C1 segment of cervical spinal cord (tissue), 14 donors: ENCODE results near the gene AKR1A1.
"Not testable (repeated sequence)": the region's sequence is repeated elsewhere in the genome, so short reads cannot be mapped to it uniquely, and the experiment has no call there.

Source experiments
- DNase-seq, 14 donors: peaks; one replicate each; lab custom pipeline; 2025; lab: John Stamatoyannopoulos, UW

Gene AKR1A1

DNA sequence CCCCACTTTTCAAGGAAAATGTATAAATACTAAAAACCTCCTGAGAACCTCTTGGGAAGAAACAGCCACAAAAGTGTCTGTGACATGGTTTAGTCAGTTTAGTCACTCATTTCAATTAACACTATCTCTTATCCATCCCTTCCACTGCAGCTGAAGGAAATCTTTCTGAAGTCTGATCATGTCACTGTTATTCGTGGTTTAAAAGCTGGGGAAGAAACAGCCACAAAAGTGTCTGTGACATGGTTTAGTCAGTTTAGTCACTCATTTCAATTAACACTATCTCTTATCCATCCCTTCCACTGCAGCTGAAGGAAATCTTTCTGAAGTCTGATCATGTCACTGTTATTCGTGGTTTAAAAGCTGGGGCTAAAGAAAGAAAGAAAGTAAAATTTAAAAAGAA, 27.1 kb upstream of the AKR1A1 start:
- DNase-seq, result not testable (repeated sequence)

DNA sequence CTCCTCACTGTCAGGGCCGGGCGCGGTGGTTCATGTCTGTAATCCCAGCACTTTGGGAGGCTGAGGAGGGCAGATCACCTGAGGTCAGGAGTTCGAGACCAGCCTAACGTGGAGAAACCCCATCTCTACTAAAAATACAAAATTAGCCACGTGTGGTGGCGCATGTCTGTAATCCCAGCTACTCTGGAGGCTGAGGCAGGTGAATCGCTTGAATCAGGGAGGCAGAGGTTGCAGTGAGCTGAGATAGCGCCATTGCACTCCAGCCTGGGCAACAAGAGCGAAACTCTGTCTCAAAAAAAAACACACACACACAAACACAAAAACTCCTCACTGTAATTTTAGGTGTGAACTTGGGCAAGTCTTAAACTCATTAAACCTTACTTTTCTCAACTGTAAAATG, 26.7 kb upstream of the AKR1A1 start:
- not testable (repeated sequence) for DNase-seq

DNA sequence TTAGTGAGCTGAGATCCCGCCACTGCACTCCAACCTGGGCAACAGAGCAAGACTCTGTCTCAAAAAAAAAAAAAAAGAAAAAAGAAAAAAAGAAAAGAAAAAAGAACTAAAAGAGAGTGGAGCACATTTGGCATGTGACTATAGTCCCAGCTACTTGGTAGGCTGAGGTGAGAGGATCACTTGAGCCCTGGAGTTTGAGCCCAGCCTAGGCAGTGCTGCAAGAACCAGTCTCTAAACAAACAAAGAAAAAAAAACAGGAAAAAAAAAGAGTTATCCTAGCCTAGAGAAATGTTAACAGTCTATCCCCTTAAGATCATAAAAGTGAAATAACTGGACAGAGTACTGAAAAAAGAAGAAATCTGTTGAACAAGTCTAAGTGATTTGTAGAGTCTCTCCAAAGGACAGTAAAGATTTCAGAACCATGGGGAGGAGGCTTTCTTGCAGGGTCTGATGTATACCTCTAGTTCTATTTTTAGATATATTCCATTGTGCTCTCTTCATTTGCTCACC, 24.4 kb upstream of the AKR1A1 start:
- no peak for DNase-seq

DNA sequence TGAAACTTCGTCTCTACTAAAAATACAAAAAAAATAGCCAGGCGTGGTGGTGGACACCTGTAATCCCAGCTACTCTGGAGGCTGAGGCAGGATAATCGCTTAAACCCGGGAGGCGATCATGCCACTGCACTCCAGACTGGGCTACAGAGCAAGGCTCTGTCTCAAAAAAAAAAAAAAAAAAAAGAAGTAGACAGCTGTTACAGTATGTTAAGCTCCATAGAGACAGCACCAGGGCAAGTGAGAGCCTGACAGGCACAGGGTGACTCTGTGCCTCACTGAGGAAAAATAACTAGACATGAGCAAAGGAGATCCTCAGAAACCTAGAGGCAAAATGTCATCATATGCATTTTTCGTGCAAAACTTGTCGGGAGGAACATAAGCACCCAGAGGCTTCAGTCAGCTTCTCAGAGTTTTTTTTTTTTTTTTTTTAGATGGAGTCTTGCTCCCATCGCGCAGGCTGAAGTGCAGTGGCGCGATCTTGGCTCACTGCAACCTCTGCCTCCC, 19.9 kb upstream of the AKR1A1 start:
- no peak for DNase-seq

DNA sequence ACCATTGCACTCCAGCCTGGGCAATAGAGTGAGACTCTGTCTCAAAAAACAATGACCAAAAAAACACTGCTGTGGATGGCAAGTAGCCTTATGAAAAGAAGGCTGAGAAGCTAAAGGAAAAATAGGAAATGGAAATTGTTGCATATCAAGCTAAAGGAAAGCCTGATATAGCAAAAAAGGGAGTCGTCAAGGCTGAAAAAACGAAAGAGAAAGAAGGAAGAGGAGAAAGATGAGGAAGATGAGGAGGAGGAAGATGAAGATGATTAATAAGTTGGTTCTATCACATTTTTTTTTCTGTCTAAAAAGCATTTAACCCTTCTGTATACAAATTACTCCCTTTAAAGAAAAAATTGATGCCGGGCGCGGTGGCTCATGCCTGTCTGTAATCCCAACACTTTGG, 18.8 kb upstream of the AKR1A1 start:
- DNase-seq, result no peak

DNA sequence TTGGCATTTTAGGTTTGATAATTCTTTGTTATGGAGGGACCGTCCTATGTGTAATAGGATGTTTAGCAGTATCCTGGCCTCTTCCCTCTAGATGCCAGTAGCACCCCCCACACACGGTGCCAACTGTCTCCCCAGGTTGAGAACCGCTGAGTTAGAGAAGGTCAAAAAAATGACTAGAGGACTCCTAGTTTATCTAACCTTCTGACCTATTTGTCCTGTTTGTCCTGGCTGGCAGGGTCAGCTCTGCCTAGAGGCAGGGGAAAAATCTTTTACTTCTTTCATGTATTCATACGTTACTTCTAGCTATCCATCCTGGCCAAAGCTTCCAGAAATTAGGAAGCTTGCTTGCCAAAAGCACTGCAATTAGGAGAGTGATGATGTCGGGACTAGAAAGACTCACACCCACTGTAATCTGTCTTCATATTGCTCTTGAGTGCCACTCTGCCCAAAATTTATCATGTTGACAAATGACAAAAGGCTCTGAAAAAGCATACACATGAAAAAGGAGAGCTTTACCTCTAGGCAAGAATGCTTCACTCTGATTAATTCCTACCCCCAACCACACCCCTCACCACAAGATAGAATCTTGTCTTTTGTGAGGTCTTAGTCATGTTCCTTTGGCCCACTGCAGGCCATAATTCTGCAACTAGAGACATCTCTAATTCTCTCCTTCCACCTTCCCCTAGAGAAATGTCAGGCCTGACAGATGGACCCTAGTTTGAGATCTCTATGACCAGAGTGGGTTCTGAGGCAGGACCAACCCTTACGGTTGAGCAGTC, 14.4 kb upstream of the AKR1A1 start:
- no peak for DNase-seq

DNA sequence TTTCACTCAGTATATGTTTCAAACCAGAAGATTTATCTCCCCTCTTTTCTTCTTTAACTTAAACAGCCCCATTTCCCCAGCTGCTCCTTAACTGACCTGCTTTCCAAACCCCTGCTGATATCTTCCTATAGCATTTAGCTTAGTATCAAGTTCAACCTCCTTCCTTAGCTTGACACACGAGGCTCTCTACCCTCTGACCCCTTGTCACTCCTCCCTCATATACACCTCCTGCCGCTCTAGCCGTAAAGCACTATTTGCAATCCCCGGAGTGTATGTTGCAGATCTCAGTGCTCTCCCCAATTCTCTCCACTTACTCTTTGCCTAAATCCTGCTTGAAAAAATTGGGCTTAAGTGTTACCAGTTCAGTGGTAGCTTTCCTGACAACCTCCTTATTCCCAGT, 13.7 kb upstream of the AKR1A1 start:
- no peak for DNase-seq

DNA sequence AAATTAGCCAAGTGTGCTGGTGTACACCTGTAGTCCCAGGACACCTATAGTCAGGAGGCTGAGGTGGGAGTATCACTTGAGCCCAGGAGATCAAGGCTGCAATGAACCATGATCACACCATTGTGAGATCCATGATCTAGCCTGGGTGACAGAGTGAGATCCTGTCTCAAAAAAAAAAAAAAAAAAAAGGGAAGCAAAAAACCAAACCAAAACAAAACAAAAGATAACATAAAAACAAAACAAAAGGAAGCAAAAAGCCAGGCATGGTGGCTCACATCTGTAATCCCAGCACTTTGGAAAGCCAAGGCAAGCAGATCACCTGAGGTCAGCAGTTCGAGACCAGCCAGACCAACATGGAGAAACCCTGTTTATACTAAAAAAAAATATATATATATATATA, 9.4 kb upstream of the AKR1A1 start:
- no peak for DNase-seq

DNA sequence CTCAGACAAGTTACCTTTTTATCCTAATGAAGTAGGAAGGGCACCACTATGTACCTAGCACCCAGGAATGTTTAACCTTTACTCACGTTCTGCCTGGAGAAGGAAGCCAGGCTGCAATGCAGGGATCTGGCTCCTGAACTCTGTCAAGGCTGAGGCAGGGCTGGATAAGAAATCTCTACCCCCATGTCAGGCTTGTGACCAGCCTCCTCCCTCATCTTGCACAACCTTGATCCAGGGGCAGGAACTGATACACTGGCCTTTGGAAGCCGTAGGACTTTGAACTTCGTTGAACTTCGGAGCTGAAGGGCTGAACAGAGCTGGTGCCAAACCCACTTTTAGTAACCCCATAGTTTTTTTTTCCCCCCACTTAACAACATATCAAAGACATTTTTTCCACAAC, 8.0 kb upstream of the AKR1A1 start:
- DNase-seq, result peak in 2 of 14 donors; percentile 3

DNA sequence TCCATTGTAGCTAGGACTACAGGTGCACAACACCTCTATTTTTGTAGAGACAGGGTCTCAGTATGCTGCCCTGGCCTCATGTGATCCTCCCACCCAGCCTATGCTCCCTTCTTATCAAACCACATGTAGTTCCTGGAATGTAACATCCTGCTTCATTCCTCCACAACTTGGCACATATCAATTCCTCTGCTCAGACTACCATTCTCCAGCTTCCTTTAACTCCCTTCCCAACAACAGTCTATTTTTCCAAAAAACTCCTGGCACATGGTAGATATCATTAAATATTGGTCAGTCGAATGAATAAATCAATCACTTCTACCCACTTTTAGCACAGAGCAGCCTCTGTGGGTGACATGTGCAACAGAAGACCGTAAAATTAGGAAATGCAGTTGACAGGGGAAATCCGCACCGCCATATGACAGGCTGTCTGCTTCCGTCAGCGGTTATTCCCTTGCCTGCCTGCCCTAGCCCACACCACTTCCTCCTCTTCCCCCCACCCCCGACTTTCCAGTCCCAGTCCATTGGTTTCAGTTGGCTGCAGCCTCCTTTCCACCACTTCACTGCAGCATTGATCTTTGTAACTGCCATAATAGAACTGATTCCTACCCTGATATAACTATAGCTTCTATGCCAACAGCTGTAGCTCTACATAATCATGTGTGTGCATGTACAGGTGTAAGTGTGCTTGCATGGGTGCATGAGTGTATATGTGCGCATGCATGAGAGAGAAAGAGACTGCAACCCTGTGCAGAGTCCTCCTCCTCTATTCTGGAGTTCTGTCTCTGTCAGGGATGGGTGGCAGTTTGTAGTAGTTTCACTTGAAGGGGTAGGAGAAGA, 6.8 kb upstream of the AKR1A1 start:
- DNase-seq, result peak in 9 of 14 donors; percentile 1 to 61 (median 31)

DNA sequence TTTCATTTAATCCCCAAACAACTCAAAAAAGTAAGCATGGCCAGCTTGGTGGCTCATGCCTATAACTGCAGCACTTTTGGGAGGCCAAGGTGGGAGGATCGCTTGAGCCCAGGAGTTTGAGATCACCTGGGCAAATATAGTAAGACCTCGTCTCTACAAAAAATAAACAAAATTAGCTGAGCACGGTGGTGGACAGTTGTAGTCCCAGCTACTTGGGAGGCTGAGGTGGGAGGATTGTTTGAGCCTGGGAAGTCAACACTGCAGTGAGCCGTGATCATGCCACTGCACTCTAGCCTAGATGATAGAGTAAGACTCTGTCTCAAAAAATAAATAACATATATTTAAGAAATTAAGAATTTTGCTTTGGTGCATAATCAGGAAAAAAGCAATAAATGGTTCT, 6.1 kb upstream of the AKR1A1 start:
- DNase-seq, result no peak

DNA sequence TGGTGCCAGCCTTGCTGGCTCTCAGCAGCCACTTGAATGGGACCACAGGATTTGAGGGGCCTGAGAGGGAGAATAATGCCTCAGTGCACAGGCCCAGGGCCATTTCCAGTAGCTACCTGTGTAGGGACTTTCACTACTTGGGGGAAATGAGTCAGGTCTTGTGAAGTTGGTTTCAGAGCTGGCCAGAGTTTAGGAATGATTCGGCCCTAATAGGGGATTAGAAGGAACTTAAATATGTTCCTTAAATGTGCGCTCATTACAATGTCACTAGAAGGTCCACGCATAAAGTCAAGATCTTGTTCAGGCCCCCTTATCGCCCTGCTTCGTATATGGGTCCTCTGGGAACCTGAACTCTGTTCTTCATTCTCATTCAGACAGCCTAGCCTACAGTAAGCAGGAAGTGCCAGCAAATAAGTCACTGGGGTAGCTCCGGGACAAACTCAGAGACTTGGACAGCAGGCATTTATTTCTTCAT, 5.6 kb upstream of the AKR1A1 start:
- DNase-seq, result no peak

DNA sequence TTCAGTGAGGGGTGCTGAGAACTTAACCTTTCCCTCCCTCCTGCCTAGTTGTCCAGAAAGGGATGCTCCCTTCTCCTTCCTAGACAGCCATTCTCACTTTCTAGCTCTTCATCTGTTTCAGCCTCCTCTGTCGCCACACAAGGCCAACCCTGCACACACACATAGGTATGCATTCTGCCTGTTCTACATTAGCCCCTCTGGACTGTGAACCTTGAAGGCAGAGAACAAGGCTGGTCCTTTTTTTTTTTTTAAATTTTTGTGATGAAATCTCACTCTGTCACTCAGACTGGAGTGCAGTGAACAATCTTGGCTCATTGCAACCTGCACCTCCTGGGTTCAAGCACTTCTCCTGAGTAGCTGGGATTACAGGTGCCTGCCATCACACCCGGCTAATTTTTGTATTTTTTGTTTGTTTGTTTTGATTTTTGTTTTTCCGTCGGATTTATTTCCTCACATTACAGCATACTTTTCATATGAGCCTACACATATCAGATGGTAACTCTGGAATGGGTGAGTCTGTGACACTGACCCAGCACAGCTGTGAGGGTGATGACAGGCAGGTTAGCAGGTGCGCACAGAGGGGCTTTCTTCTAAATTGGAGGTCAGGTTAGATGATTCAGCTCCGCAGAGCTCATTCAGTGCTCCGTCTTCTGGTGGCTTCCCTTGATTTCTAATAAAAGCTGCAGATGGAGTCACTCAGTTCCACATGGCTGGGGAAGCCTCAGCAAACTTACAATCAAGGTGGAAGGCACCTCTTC, 4.9 kb upstream of the AKR1A1 start:
- no peak for DNase-seq

DNA sequence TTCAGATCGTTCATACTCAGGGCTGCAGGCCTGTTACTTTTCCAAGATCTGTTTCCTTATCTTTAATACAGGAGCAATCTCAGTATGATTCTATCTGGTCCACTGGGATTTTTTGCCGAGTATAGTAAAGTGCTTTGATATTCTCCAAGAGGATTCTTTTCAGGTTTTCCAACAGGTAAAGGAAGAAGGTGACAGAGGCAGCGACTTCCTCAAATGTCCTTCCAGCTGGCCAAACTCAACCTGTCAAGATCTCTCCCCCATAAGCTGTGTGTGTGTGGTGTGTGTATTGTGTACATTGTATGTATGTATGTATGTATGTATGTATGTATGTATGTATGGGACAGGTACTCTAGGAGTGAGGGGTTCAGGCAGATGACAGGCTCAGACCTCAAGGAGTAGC, 1.1 kb downstream of the AKR1A1 start:
- no peak for DNase-seq

DNA sequence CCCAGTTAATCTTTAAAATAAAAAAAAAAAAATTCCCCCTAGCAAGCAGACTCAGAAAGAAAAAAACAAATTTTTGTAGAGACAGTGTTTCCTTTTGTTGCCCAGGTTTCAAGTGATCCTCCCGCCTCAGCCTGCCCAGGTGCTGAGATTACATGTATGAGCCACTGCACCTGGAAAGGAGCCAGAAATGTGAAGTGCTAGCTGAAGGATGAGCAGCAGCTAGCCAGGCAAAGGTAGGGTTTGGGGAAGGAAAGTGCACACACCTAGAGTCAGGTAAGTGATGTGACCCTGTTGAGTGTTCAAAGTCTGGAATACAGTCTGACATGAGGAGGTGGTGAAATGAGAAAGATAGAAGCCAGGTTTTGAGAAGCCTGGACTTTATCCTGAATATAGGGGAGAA, 1.7 kb downstream of the AKR1A1 start:
- no peak for DNase-seq

DNA sequence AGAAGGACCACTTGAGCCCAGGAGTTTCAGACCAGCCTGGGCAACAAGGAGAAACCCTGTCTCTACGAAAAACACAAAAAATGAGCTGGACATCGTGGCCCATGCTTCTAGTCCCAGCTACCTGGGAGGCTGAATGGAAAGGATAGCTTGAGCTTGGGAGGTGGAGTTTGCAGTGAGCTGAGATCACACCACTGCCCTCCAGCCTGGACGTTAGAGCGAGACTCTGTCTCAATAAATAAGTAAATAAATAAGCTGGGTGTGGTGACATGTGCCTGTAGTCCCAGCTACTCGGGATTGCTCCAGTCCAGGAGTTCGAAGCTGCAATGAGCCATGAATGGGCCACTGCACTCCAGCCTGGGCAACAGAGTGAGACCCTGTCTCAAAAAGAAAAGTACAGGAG, 3.6 kb downstream of the AKR1A1 start:
- no peak for DNase-seq

DNA sequence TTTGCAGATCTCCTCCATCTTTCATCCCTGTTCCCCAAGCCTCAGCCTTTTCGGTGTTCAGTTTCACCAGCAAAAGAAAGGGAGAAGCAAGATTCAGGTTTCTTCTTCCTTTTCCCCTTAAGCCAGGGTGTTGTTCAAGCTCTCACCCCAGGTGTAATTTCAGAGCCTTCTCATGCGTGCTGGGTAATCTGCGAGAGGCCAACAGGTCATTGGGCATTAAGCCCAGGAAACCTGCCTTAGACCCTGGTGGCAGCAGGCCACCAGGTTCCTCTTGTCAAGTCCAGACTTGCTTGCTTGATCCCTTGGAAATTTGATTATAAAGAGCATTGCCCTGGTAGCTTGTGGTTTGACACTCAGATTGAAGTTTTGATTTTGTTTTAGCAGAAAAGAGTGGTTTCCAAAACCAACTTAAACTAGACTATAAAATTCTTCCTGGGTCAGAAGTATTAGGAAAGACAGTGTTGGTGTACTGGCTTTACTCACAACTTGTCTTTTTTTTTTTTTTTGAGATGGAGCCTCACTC, 6.9 kb downstream of the AKR1A1 start:
- DNase-seq, result peak in 1 of 14 donors; percentile 4

DNA sequence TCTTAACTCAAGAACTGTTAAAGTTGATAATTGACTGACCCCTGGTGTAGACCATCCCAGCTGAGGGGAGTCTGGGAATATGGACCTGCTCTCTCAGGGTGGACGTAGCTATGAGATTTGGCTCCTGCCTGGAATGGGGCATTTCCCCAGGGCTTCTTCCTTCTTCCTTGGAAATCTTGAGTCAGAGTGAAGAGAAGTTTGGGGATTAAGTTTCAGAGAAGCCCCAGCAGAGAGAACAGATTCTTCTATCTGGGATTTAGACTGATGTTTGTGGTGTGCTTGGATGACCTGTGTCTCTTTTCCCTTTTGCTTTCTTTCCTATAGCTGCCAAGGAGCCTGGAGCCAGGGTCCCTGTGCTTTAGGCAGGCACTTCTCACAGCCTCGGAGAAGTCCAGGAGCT, 13.2 kb downstream of the AKR1A1 start:
- no peak for DNase-seq

DNA sequence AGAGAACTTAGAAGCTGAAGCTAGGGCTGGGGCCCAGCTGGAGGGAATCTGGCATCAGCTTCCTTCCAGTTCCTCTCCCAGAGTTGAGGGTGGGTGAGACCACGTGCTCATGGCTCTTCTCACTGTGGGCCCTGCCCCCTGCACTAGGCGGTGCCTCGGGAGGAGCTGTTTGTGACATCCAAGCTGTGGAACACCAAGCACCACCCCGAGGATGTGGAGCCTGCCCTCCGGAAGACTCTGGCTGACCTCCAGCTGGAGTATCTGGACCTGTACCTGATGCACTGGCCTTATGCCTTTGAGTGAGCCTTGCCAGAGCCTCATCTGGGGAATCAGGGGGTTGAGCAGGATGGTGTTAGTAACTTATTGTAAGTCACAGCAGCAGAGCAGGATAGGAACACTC, 16.1 kb downstream of the AKR1A1 start:
- no peak for DNase-seq

DNA sequence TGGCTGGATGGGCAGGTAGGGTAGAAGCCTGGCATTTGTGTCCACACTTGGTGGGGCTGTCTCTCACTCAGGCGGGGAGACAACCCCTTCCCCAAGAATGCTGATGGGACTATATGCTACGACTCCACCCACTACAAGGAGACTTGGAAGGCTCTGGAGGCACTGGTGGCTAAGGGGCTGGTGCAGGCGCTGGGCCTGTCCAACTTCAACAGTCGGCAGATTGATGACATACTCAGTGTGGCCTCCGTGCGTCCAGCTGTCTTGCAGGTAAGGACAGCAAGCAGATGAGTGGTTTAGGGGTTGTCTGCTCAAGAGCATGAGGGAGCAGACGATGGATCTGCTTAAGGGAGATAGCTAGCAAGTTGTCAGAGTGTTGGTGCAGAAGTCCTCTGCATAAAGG, 17.3 kb downstream of the AKR1A1 start:
- no peak for DNase-seq

DNA sequence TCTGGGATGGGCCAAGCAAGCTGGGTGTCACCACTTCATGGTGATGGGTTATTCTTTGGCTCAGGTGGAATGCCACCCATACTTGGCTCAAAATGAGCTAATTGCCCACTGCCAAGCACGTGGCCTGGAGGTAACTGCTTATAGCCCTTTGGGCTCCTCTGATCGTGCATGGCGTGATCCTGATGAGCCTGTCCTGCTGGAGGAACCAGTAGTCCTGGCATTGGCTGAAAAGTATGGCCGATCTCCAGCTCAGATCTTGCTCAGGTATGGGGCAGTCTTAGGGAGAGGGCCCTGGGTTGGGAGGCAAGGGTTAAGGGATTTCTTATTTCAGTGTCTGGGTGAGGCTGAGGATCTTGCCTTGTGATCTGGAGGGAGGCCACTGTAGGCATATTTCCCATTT, 17.8 kb downstream of the AKR1A1 start:
- no peak for DNase-seq

DNA sequence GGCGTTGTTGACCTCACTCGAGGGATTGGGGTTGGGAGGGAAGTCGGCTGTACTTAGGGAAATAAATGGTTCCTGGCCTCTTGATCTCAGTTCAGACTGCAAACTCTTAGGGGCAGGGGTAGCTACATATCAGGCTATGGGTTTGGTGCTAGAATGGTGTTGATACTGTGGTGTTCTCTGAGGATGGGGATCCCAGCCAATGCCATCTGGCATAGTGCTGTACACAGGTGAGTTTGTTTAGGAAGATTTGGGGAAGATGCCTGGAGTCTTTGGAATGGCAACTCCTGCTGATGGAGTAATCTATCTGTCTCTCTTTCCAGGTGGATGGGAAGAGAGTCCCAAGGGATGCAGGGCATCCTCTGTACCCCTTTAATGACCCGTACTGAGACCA, 18.9 kb downstream of the AKR1A1 start:
- DNase-seq, result peak in 1 of 14 donors; percentile 37
